ENCODE results near the gene BUB1.

BUB1 gene

DNA sequence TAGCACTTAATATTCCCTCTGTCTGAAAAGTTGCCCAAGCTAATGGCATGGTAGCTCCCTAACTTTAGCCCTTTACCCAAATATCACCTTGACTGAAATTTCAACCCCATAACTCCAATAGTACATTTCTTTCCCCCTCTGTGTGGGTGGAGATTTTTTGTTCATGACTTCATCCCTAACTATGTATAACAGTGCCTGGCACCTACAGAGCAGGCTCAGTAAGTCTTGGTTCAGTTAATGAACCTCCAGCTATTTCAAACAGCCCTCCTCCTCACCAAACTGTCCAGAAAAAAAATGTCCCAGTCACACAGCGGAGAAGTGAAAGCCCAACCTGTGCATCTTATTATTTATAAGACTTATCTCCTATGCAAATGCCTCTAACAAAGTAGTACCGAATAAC lies 18.6 kb downstream of the BUB1 start:
- POLR2A ChIA-PET = no interaction called here
- Histone ChIP-seq H3K9me3 (ENCODE audit: control extremely low read depth in 1 of 5, control insufficient read depth in 4 of 5, insufficient read depth in 2 of 5, low read depth in 1 of 5, low read length in 4 of 5) (no peaks in the 10 kb centered on the region), H3K36me3 (ENCODE audit: control insufficient read depth in 4 of 4, insufficient read depth in 4 of 4, low read length in 3 of 4) (peaks cover 24 to 85% (median 55%) of the 10 kb centered on the region in 4 experiments), H3K4me3 (ENCODE audit: control insufficient read depth in 1 of 7, extremely low read depth in 1 of 7, insufficient read depth in 4 of 7, low read depth in 2 of 7, low read length in 6 of 7) (no peak overlapping the region), H3K27me3 (replicated peaks in 2 of 5; ENCODE audit: control insufficient read depth in 4 of 5, insufficient read depth in 5 of 5, low read length in 4 of 5) (no peaks in the 10 kb centered on the region), H3K4me1 (ENCODE audit: control extremely low read depth in 1 of 4, control insufficient read depth in 4 of 4, insufficient read depth in 4 of 4, low read length in 3 of 4) (no peaks in the 10 kb centered on the region), H3K27ac (ENCODE audit: insufficient read depth in 1 of 2, low read depth in 1 of 2, low read length in 2 of 2, poor library complexity in 1 of 2, severe bottlenecking in 2 of 2) (no peak overlapping the region)
- WGBS (ENCODE audit: insufficient coverage) = 100% methylated on average over 1 of the region's 2 CpGs
- no peak for DNase-seq
- CTCF ChIA-PET = interaction anchor here (1.6 kb wide), 1 partner anchor 96 kb away, joined by 3 read pairs; no protein-coding TSS in a partner anchor

DNA sequence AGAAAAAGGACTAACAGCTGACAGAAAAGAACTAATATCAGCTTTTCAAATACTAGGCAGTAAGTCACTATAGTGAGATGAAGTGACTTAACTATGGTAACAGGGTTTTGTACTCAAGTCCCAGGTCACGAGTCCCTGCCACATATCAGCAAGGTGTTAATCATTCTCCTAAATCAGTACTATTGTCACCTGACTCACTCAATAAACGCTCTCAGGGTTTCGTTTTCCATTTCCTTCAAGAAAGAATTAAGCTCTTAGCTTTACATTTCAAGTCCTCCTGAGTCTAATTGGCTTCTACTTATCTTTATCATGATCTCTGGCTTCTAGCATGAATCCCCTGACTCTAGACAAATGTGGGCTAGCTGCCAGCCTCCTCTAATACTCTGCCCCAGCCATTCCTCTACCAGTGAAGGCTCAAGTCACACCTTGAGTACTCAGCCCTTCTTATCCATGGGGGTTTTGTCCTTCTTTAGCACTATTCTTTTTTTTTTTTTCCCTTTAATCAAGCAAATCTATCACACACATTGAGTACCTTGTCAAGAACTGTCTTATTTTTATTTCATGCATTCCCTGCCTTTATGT lies 20.0 kb downstream of the BUB1 start:
- H3K36me3 ChIP-seq (ENCODE audit: control insufficient read depth in 4 of 4, insufficient read depth in 4 of 4, low read length in 3 of 4) = peaks cover 26 to 92% (median 59%) of the 10 kb centered on the region in 4 experiments
- WGBS (ENCODE audit: insufficient coverage) = 100% methylated on average over 3 of the region's 3 CpGs
- H3K27me3 ChIP-seq (replicated peaks in 2 of 5; ENCODE audit: control insufficient read depth in 4 of 5, insufficient read depth in 5 of 5, low read length in 4 of 5) = no peaks in the 10 kb centered on the region
- no peak overlapping the region for H3K27ac ChIP-seq (ENCODE audit: insufficient read depth in 1 of 2, low read depth in 1 of 2, low read length in 2 of 2, poor library complexity in 1 of 2, severe bottlenecking in 2 of 2)
- POLR2A ChIA-PET = no interaction called here
- no peak for DNase-seq
- CTCF ChIA-PET = interaction anchor here (1.0 to 1.6 kb wide), 2 partner anchors 18 to 98 kb away, joined by 3 to 5 read pairs; no protein-coding TSS in a partner anchor
- H3K9me3 ChIP-seq (ENCODE audit: control extremely low read depth in 1 of 5, control insufficient read depth in 4 of 5, insufficient read depth in 2 of 5, low read depth in 1 of 5, low read length in 4 of 5) = no peaks in the 10 kb centered on the region
- no peak overlapping the region for H3K4me3 ChIP-seq (ENCODE audit: control insufficient read depth in 1 of 7, extremely low read depth in 1 of 7, insufficient read depth in 4 of 7, low read depth in 2 of 7, low read length in 6 of 7)
- H3K4me1 ChIP-seq (ENCODE audit: control extremely low read depth in 1 of 4, control insufficient read depth in 4 of 4, insufficient read depth in 4 of 4, low read length in 3 of 4) = no peaks in the 10 kb centered on the region

DNA sequence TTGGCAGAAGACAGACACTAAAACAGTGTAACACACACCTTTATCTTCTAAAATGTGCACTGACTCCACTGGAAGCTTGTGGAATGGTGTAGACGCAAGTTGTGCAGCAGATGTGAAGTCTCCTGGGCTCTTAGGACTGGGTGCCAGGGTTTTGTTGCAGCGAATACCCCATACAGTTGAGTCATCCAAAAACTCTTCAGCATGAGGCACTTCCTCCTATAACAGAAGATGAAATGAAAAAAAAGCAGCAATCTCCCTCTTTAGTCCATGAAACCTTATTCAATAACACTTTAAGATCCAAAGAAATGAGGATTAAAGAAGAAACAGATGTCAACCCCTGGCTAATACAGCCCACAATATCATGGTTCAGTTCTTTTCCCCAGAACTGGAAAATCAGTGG lies 22.2 kb downstream of the BUB1 start:
- no peak overlapping the region for H3K4me3 ChIP-seq (ENCODE audit: control insufficient read depth in 1 of 7, extremely low read depth in 1 of 7, insufficient read depth in 4 of 7, low read depth in 2 of 7, low read length in 6 of 7)
- DNase-seq = no peak
- ChIA-PET CTCF (no interaction called here), POLR2A (no interaction called here)
- H3K27ac ChIP-seq (ENCODE audit: insufficient read depth in 1 of 2, low read depth in 1 of 2, low read length in 2 of 2, poor library complexity in 1 of 2, severe bottlenecking in 2 of 2) = no peak overlapping the region
- no peaks in the 10 kb centered on the region for H3K9me3 ChIP-seq (ENCODE audit: control extremely low read depth in 1 of 5, control insufficient read depth in 4 of 5, insufficient read depth in 2 of 5, low read depth in 1 of 5, low read length in 4 of 5)
- peaks cover 21 to 87% (median 54%) of the 10 kb centered on the region in 4 experiments for H3K36me3 ChIP-seq (ENCODE audit: control insufficient read depth in 4 of 4, insufficient read depth in 4 of 4, low read length in 3 of 4)
- no CpG with 5 or more reads among the region's 2 CpGs for WGBS (ENCODE audit: insufficient coverage)
- H3K27me3 ChIP-seq (replicated peaks in 2 of 5; ENCODE audit: control insufficient read depth in 4 of 5, insufficient read depth in 5 of 5, low read length in 4 of 5) = no peaks in the 10 kb centered on the region
- H3K4me1 ChIP-seq (ENCODE audit: control extremely low read depth in 1 of 4, control insufficient read depth in 4 of 4, insufficient read depth in 4 of 4, low read length in 3 of 4) = no peaks in the 10 kb centered on the region

DNA sequence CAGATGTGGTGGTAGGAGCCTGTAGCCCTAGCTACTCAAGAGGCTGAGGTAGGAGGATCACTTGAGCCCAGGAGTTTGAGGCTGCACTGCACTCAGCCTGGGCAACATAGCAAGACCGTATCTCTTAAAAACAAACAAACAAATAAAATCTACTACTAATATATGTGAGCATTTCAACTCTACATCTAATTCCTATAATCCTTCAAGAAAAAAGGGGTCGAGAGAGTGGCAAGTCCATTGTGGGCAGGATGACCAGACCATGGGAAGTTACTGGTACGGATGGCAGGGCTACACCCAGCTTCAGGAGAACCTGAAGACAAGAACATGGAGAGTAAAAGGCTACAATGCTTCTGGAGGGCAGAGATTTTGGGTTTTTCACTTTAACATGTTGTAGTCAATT lies 24.0 kb downstream of the BUB1 start:
- Histone ChIP-seq H3K36me3 (ENCODE audit: control insufficient read depth in 4 of 4, insufficient read depth in 4 of 4, low read length in 3 of 4) (peaks cover 23 to 88% (median 53%) of the 10 kb centered on the region in 4 experiments), H3K4me1 (ENCODE audit: control extremely low read depth in 1 of 4, control insufficient read depth in 4 of 4, insufficient read depth in 4 of 4, low read length in 3 of 4) (no peaks in the 10 kb centered on the region), H3K9me3 (ENCODE audit: control extremely low read depth in 1 of 5, control insufficient read depth in 4 of 5, insufficient read depth in 2 of 5, low read depth in 1 of 5, low read length in 4 of 5) (no peaks in the 10 kb centered on the region), H3K27ac (ENCODE audit: insufficient read depth in 1 of 2, low read depth in 1 of 2, low read length in 2 of 2, poor library complexity in 1 of 2, severe bottlenecking in 2 of 2) (no peak overlapping the region), H3K27me3 (replicated peaks in 2 of 5; ENCODE audit: control insufficient read depth in 4 of 5, insufficient read depth in 5 of 5, low read length in 4 of 5) (no peaks in the 10 kb centered on the region), H3K4me3 (ENCODE audit: control insufficient read depth in 1 of 7, extremely low read depth in 1 of 7, insufficient read depth in 4 of 7, low read depth in 2 of 7, low read length in 6 of 7) (no peak overlapping the region)
- DNase-seq = no peak
- CTCF ChIA-PET = no interaction called here
- 100% methylated on average over 1 of the region's 3 CpGs for WGBS (ENCODE audit: insufficient coverage)
- POLR2A ChIA-PET = no interaction called here

DNA sequence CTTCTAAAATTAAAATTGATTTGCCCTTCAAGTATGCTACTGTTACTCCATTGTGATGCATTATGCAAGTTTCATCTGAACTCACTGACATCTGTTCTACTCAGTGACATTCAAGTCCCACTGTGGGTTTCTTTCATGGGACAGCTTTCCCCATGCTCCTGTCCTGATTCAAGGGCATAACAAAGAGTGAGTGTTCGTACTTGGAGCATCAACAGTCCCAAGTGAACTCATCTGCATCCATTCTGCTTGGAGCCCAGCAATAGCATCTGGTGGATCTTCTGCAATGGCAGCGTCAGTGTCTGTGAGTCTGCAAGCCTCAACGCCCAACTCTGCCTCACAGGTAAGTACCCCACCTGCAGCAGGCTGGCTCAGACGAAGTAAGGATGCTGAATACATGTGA lies 27.5 kb downstream of the BUB1 start:
- H3K4me1 ChIP-seq (ENCODE audit: control extremely low read depth in 1 of 4, control insufficient read depth in 4 of 4, insufficient read depth in 4 of 4, low read length in 3 of 4) = no peaks in the 10 kb centered on the region
- H3K27ac ChIP-seq (ENCODE audit: insufficient read depth in 1 of 2, low read depth in 1 of 2, low read length in 2 of 2, poor library complexity in 1 of 2, severe bottlenecking in 2 of 2) = no peak overlapping the region
- no peaks in the 10 kb centered on the region for H3K27me3 ChIP-seq (replicated peaks in 2 of 5; ENCODE audit: control insufficient read depth in 4 of 5, insufficient read depth in 5 of 5, low read length in 4 of 5)
- DNase-seq = no peak
- CTCF ChIA-PET = no interaction called here
- H3K9me3 ChIP-seq (ENCODE audit: control extremely low read depth in 1 of 5, control insufficient read depth in 4 of 5, insufficient read depth in 2 of 5, low read depth in 1 of 5, low read length in 4 of 5) = no peaks in the 10 kb centered on the region
- H3K4me3 ChIP-seq (ENCODE audit: control insufficient read depth in 1 of 7, extremely low read depth in 1 of 7, insufficient read depth in 4 of 7, low read depth in 2 of 7, low read length in 6 of 7) = no peak overlapping the region
- WGBS (ENCODE audit: insufficient coverage) = 100% methylated on average over 4 of the region's 4 CpGs
- POLR2A ChIA-PET = no interaction called here
- H3K36me3 ChIP-seq (ENCODE audit: control insufficient read depth in 4 of 4, insufficient read depth in 4 of 4, low read length in 3 of 4) = peaks cover 12 to 66% (median 35%) of the 10 kb centered on the region in 4 experiments

DNA sequence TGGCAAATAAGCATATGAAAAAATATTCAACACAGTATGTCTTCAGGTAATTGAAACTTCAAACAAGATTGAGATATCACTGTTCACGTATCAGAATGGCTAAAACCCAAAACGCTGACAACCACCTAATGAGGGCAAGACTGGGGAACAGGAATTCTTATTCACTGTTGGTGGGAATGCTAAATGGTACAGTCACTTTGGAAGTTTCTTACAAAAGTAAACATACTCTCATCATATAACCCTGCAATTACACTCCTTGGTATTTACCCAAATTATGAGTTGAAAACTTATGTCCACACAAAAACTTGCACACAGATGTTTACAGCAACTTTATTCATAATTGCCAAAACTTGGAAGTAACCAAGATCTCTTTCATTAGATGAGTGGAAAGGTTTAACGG lies 30.1 kb downstream of the BUB1 start:
- no peaks in the 10 kb centered on the region for H3K27me3 ChIP-seq (replicated peaks in 2 of 5; ENCODE audit: control insufficient read depth in 4 of 5, insufficient read depth in 5 of 5, low read length in 4 of 5)
- ChIA-PET CTCF (no interaction called here), POLR2A (no interaction called here)
- H3K27ac ChIP-seq (ENCODE audit: insufficient read depth in 1 of 2, low read depth in 1 of 2, low read length in 2 of 2, poor library complexity in 1 of 2, severe bottlenecking in 2 of 2) = no peak overlapping the region
- DNase-seq = no peak
- H3K4me3 ChIP-seq (ENCODE audit: control insufficient read depth in 1 of 7, extremely low read depth in 1 of 7, insufficient read depth in 4 of 7, low read depth in 2 of 7, low read length in 6 of 7) = no peak overlapping the region
- 93% methylated on average over 2 of the region's 3 CpGs for WGBS (ENCODE audit: insufficient coverage)
- H3K4me1 ChIP-seq (ENCODE audit: control extremely low read depth in 1 of 4, control insufficient read depth in 4 of 4, insufficient read depth in 4 of 4, low read length in 3 of 4) = no peaks in the 10 kb centered on the region
- peaks cover 13 to 59% (median 27%) of the 10 kb centered on the region in 4 experiments for H3K36me3 ChIP-seq (ENCODE audit: control insufficient read depth in 4 of 4, insufficient read depth in 4 of 4, low read length in 3 of 4)
- H3K9me3 ChIP-seq (ENCODE audit: control extremely low read depth in 1 of 5, control insufficient read depth in 4 of 5, insufficient read depth in 2 of 5, low read depth in 1 of 5, low read length in 4 of 5) = no peaks in the 10 kb centered on the region

DNA sequence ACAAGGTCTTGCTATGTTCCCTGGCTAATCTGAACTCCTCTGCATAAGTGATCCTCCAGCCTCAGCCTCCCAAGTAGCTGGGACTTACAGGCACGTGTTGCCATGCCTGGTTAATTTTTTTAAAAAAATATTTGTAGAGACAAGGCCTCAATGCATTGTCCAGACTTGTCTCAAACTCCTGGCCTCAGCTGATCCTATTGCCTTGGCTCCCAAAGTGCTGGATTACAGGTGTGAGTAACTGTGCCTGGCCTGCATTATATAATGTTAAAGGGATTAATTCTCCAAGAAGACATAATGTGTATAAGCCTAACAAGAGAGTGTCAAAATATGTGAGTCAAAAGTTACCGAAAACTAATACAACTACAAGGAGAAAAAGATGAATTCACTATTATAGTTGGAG lies 32.2 kb downstream of the BUB1 start:
- Histone ChIP-seq H3K27me3 (replicated peaks in 2 of 5; ENCODE audit: control insufficient read depth in 4 of 5, insufficient read depth in 5 of 5, low read length in 4 of 5) (no peaks in the 10 kb centered on the region), H3K36me3 (ENCODE audit: control insufficient read depth in 4 of 4, insufficient read depth in 4 of 4, low read length in 3 of 4) (peaks cover 25 to 54% (median 38%) of the 10 kb centered on the region in 4 experiments), H3K4me3 (ENCODE audit: control insufficient read depth in 1 of 7, extremely low read depth in 1 of 7, insufficient read depth in 4 of 7, low read depth in 2 of 7, low read length in 6 of 7) (no peak overlapping the region), H3K27ac (ENCODE audit: insufficient read depth in 1 of 2, low read depth in 1 of 2, low read length in 2 of 2, poor library complexity in 1 of 2, severe bottlenecking in 2 of 2) (no peak overlapping the region), H3K9me3 (ENCODE audit: control extremely low read depth in 1 of 5, control insufficient read depth in 4 of 5, insufficient read depth in 2 of 5, low read depth in 1 of 5, low read length in 4 of 5) (no peaks in the 10 kb centered on the region), H3K4me1 (ENCODE audit: control extremely low read depth in 1 of 4, control insufficient read depth in 4 of 4, insufficient read depth in 4 of 4, low read length in 3 of 4) (no peaks in the 10 kb centered on the region)
- DNase-seq = no peak
- CTCF ChIA-PET = interaction anchor here (1.2 kb wide), 1 partner anchor 109 kb away, joined by 3 read pairs; no protein-coding TSS in a partner anchor
- POLR2A ChIA-PET = no interaction called here
- WGBS (ENCODE audit: insufficient coverage) = no CpG with 5 or more reads among the region's 2 CpGs
